ENCODE results near the gene DLEU7.

GRCh38 chr13:50783717-50784290 lies 59.7 kb downstream of the DLEU7 start:
- TF ChIP-seq CTCF (IDR thresholded peaks at IDR 0.05) = no peak
- no peak for TF ChIP-seq POLR2A (IDR thresholded peaks at IDR 0.05)

Data from right lobe of liver (tissue), 4 donors.